IMR-90 (cell line): Measurements from ENCODE around the gene FGF4. TPM values are rescaled to one million over a fixed set of nuclear protein-coding genes. Genes with fewer than 3 reads are reported as not detected.

Experiments used
- ATAC-seq: fragments of 200-7000 bp; cut with Tn5 transposase; 2 replicates; pipeline ENCODE4 v1.9.1; 2020; ENCODE audit warnings: low read depth, mild to moderate bottlenecking, moderate library complexity
- BruUV-seq: library from RNA; stranded (reverse); fragments of 400-500 nt; replicated peaks from 2 replicates; lab custom pipeline; 2021; lab: Mats Ljungman, UMichigan
- CTCF ChIA-PET: fragments of 300-600 bp; formaldehyde crosslinking; extraction: SDS; loops from one replicate; lab custom pipeline; 2021; ENCODE audit warnings: antibody characterized with exemption; lab: Yijun Ruan, JAX
- POLR2A ChIA-PET: fragments of 300-600 bp; sonication (Branson Sonifier 250); formaldehyde crosslinking; loops from one replicate; lab custom pipeline; 2022; ENCODE audit warnings: antibody characterized with exemption; ENCODE audit not compliant: unreplicated experiment; lab: Charles Lee
- DNase-seq: peaks from one replicate; pipeline ENCODE4 v3.0.0; 2013
- H2AFZ ChIP-seq: replicated peaks from 2 replicates; pipeline ENCODE3; 2013; ENCODE audit warnings: low read length, mild to moderate bottlenecking; ENCODE audit not compliant: poor library complexity
- H2AK5ac ChIP-seq: 2 replicates; pipeline ENCODE4 v1.6.1; 2013; ENCODE audit warnings: low read depth, low read length, inconsistent platforms
- H2AK9ac ChIP-seq: replicated peaks from 2 replicates; pipeline ENCODE3; 2013; ENCODE audit warnings: mild to moderate bottlenecking, low read depth, low read length, moderate library complexity; ENCODE audit not compliant: poor library complexity
- H2BK120ac ChIP-seq: 2 replicates; pipeline ENCODE4 v1.6.1; 2013; ENCODE audit warnings: low read depth, low read length, inconsistent platforms
- H2BK15ac ChIP-seq: 3 replicates; pipeline ENCODE4 v1.6.1; 2013; ENCODE audit warnings: low read depth, low read length, inconsistent platforms
- H2BK20ac ChIP-seq: 2 replicates; pipeline ENCODE4 v1.6.1; 2013; ENCODE audit warnings: low read depth, mild to moderate bottlenecking, inconsistent platforms, low read length, moderate library complexity
- H2BK5ac ChIP-seq: 2 replicates; pipeline ENCODE4 v1.6.1; 2013; ENCODE audit warnings: mild to moderate bottlenecking, low read depth, low read length, inconsistent platforms; ENCODE audit not compliant: poor library complexity, severe bottlenecking
- H3K14ac ChIP-seq: replicated peaks from 2 replicates; pipeline ENCODE4 v1.6.1; 2013; ENCODE audit warnings: low read depth, low read length, inconsistent platforms
- H3K18ac ChIP-seq: 2 replicates; pipeline ENCODE4 v1.6.1; 2013; ENCODE audit warnings: low read depth, low read length, control low read depth
- H3K23ac ChIP-seq: 2 replicates; pipeline ENCODE4 v1.6.1; 2013; ENCODE audit warnings: low read depth, low read length, inconsistent platforms
- H3K27ac ChIP-seq: 2 replicates; pipeline ENCODE4 v1.5.1; 2013; ENCODE audit warnings: mild to moderate bottlenecking, control low read depth, low read length; ENCODE audit not compliant: insufficient read depth
- H3K27me3 ChIP-seq: 2 replicates; pipeline ENCODE4 v1.6.1; 2013; ENCODE audit warnings: low read length; ENCODE audit not compliant: control insufficient read depth, insufficient read depth
- H3K36me3 ChIP-seq: 2 replicates; pipeline ENCODE4 v1.6.1; 2013; ENCODE audit warnings: low read length, mixed read lengths; ENCODE audit not compliant: control insufficient read depth, insufficient read depth
- H3K4ac ChIP-seq: 2 replicates; pipeline ENCODE4 v1.6.1; 2013; ENCODE audit warnings: low read depth, low read length, inconsistent platforms
- H3K4me1 ChIP-seq: 2 replicates; pipeline ENCODE4 v1.6.1; 2013; ENCODE audit warnings: low read length, mixed read lengths; ENCODE audit not compliant: control insufficient read depth, insufficient read depth
- H3K4me2 ChIP-seq: 2 replicates; pipeline ENCODE4 v1.6.1; 2013; ENCODE audit warnings: low read depth, mild to moderate bottlenecking, control low read depth, low read length, moderate library complexity
- H3K4me3 ChIP-seq: 2 replicates; pipeline ENCODE4 v1.5.1; 2013; ENCODE audit warnings: low read depth, mild to moderate bottlenecking, control low read depth, low read length, moderate library complexity; ENCODE audit not compliant: insufficient read depth
- H3K56ac ChIP-seq: 2 replicates; pipeline ENCODE4 v1.6.1; 2013; ENCODE audit warnings: low read length, inconsistent platforms; ENCODE audit not compliant: insufficient read depth; ENCODE audit errors: extremely low read depth
- H3K79me1 ChIP-seq, 2 experiments: 2 replicates each; pipeline ENCODE4 v1.6.1; 2013; ENCODE audit warnings: low read length in 2 of 2, inconsistent platforms in 1 of 2, low read depth in 1 of 2
- H3K9ac ChIP-seq: 2 replicates; pipeline ENCODE4 v1.6.1; 2013; ENCODE audit warnings: low read depth, low read length, control low read depth
- H3K9me1 ChIP-seq: 2 replicates; pipeline ENCODE4 v1.6.1; 2013; ENCODE audit warnings: low read length, inconsistent platforms; ENCODE audit not compliant: insufficient read depth
- H3K9me3 ChIP-seq: 2 replicates; pipeline ENCODE4 v1.6.1; 2013; ENCODE audit warnings: low read length; ENCODE audit not compliant: control insufficient read depth, insufficient read depth
- H4K20me1 ChIP-seq: 2 replicates; pipeline ENCODE4 v1.6.1; 2013; ENCODE audit warnings: low read length, inconsistent platforms; ENCODE audit not compliant: insufficient read depth
- H4K5ac ChIP-seq: 2 replicates; pipeline ENCODE4 v1.6.1; 2013; ENCODE audit warnings: mild to moderate bottlenecking, low read depth, low read length, control low read depth
- H4K8ac ChIP-seq, 2 experiments: 2 replicates each; pipeline ENCODE4 v1.6.1; 2013; ENCODE audit warnings: low read depth in 2 of 2, low read length in 2 of 2, control low read depth in 1 of 2, inconsistent platforms in 1 of 2
- H4K91ac ChIP-seq: 2 replicates; pipeline ENCODE4 v1.6.1; 2013; ENCODE audit warnings: low read depth, low read length, inconsistent platforms; ENCODE audit not compliant: insufficient read depth
- BHLHE40 ChIP-seq: fragments of 150-350 bp; IDR thresholded peaks from 2 replicates; pipeline ENCODE4 v1.6.1; 2016; ENCODE audit warnings: mild to moderate bottlenecking, low read depth, low read length
- FOS ChIP-seq: fragments of 150-350 bp; IDR thresholded peaks from 2 replicates; pipeline ENCODE4 v1.6.1; 2016; ENCODE audit warnings: low read depth, low read length
- MAFK ChIP-seq: IDR thresholded peaks from 2 replicates; pipeline ENCODE4 v1.6.1; 2012; ENCODE audit warnings: low read depth, low read length, improper control_type of control experiment
- MAZ ChIP-seq: IDR thresholded peaks from 2 replicates; pipeline ENCODE4 v1.6.1; 2012; ENCODE audit warnings: low read depth, mild to moderate bottlenecking, low read length, improper control_type of control experiment, moderate library complexity, borderline replicate concordance
- MXI1 ChIP-seq: IDR thresholded peaks from 2 replicates; pipeline ENCODE4 v1.6.1; 2012; ENCODE audit warnings: low read depth, mild to moderate bottlenecking, low read length, moderate library complexity, borderline replicate concordance
- NFE2L2 ChIP-seq: fragments of 150-350 bp; IDR thresholded peaks from 2 replicates; pipeline ENCODE4 v1.6.1; 2016; ENCODE audit warnings: low read depth, mild to moderate bottlenecking, low read length
- POLR2A ChIP-seq: IDR thresholded peaks from 2 replicates; pipeline ENCODE4 v1.6.1; 2012; ENCODE audit warnings: mild to moderate bottlenecking, low read depth, low read length
- RAD21 ChIP-seq: IDR thresholded peaks from 2 replicates; pipeline ENCODE4 v1.6.1; 2012; ENCODE audit warnings: low read length, improper control_type of control experiment
- RFX5 ChIP-seq: IDR thresholded peaks from 2 replicates; pipeline ENCODE4 v1.8.0; 2012; ENCODE audit warnings: low read depth, mild to moderate bottlenecking, low read length, moderate library complexity
- SMC3 ChIP-seq: fragments of 150-350 bp; IDR thresholded peaks from 2 replicates; pipeline ENCODE4 v1.6.1; 2016; ENCODE audit warnings: low read depth, mild to moderate bottlenecking, antibody characterized with exemption, low read length, moderate library complexity
- WGBS, 2 experiments: methylation state at CpG; one replicate each; pipeline versions ENCODE4 v1.1.5 to v1.1.7; 2013; ENCODE audit warnings: missing lambda C conversion rate in 2 of 2; ENCODE audit not compliant: insufficient read length in 1 of 2; ENCODE audit errors: extremely low coverage in 2 of 2; 5-methylcytosine and 5-hydroxymethylcytosine counted together
- dilution Hi-C: fragments of 300-500 bp; cut with HindIII; formaldehyde crosslinking; loops from one replicate; pipeline ENCODE4 v1.14.3; 2018; ENCODE audit warnings: low sequenced_read_pairs; ENCODE audit not compliant: unreplicated experiment
- in situ Hi-C: fragments of 300-500 bp; cut with MboI; formaldehyde crosslinking; loops from 3 replicates; pipeline ENCODE4 v1.14.3; 2019; ENCODE audit warnings: low sequenced_read_pairs, inconsistent platforms, mixed read lengths
- intact Hi-C: fragments of 100-400 bp; cut with micrococcal nuclease; formaldehyde crosslinking; loops from 2 replicates; pipeline ENCODE4 v1.10.0; 2022
- polyA plus RNA-seq, 3 experiments: library from polyadenylated mRNA; depleted of rRNA; stranded (reverse); fragments of >200 nt; gene quantifications; 2 replicates each; pipeline ENCODE4 v1.2.3, GENCODE V29; 2012; ENCODE audit warnings: low replicate concordance in 1 of 3
- total RNA-seq: library from RNA; depleted of rRNA; stranded (reverse); fragments of >200 nt; gene quantifications from 2 replicates; pipeline ENCODE4 v1.2.3, GENCODE V29; 2012
- TF ChIP-seq, protein P1 (sequence below): fragments of 150-350 bp; IDR thresholded peaks from 2 replicates; pipeline ENCODE4 v1.6.1; 2017; ENCODE audit warnings: mild to moderate bottlenecking, antibody characterized with exemption, low read length, low read depth
- TF ChIP-seq, protein P2 (sequence below): fragments of 150-350 bp; IDR thresholded peaks from 2 replicates; pipeline ENCODE4 v1.6.1; 2016; ENCODE audit warnings: low read depth, mild to moderate bottlenecking, low read length, moderate library complexity, borderline replicate concordance
- TF ChIP-seq, protein P3 (sequence below): conservative IDR thresholded peaks from 2 replicates; pipeline ENCODE4 v1.5.1; 2012; ENCODE audit warnings: mild to moderate bottlenecking, low read depth, low read length, improper control_type of control experiment

FGF4 gene
- total and polyA plus RNA-seq, 2 of the 4 experiments (the other 2 are of a cell fraction) = not detected

DNA sequence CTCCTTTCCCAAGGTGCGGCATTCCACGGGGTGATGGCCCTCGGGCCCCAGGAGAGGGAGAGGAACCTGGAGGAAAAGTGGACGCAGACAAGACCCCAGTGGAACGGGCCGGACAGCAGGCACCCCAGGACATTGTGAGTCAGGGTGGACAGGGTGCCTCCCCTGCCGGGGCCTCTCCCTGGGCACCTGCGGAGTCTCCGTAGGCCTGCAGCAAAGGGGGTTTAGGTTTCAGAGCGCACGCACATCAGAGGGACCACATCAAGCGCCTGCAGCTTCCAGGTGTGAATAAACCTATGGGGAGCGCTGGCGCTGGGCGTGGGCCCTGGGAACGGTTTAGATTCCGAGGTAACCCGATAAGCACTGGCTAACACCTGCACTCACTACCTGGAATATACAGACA, 48.7 kb downstream of the FGF4 start:
- intact Hi-C loops (no loop called here), in situ Hi-C loops (no loop called here), dilution Hi-C loops (no loop called here)
- Histone ChIP-seq H2AK5ac (no peak overlapping the region), H3K23ac (no peak overlapping the region), H2BK5ac (no peak overlapping the region), H2AK9ac (no peak overlapping the region), H2BK120ac (no peak overlapping the region), H3K4me2 (no peak overlapping the region), H3K14ac (no peak overlapping the region), H3K18ac (no peak overlapping the region), H4K20me1 (no peaks in the 10 kb centered on the region), H4K8ac (no peak overlapping the region), H4K5ac (no peak overlapping the region), H3K36me3 (no peaks in the 10 kb centered on the region), H3K27ac (no peak overlapping the region), H4K91ac (no peak overlapping the region), H3K9ac (no peak overlapping the region), H2BK20ac (no peak overlapping the region), H2AFZ (peak overlapping the region; percentile 51), H3K4me1 (no peaks in the 10 kb centered on the region; the same call in 1 of the 2 replicates), H3K9me1 (no peaks in the 10 kb centered on the region; the same call in 1 of the 2 replicates), H3K79me1 (no peaks in the 10 kb centered on the region), H3K4me3 (no peak overlapping the region), H3K4ac (no peak overlapping the region), H3K27me3 (peaks cover 68% of the 10 kb centered on the region), H3K9me3 (no peaks in the 10 kb centered on the region), H2BK15ac (no peak overlapping the region), H3K56ac (no peak overlapping the region)
- 67% methylated on average over 11 of the region's 18 CpGs; no CpG with 5 or more reads in 1 of the 2 experiments for WGBS, 2 experiments
- TF ChIP-seq MXI1 (no peak), SMC3 (no peak), POLR2A (no peak), FOS (no peak), BHLHE40 (no peak), NFE2L2 (no peak), RFX5 (no peak), RAD21 (no peak), MAZ (no peak), MAFK (no peak)
- TF ChIP-seq, protein P1, sequence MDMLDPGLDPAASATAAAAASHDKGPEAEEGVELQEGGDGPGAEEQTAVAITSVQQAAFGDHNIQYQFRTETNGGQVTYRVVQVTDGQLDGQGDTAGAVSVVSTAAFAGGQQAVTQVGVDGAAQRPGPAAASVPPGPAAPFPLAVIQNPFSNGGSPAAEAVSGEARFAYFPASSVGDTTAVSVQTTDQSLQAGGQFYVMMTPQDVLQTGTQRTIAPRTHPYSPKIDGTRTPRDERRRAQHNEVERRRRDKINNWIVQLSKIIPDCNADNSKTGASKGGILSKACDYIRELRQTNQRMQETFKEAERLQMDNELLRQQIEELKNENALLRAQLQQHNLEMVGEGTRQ = no peak
- TF ChIP-seq, protein P2, sequence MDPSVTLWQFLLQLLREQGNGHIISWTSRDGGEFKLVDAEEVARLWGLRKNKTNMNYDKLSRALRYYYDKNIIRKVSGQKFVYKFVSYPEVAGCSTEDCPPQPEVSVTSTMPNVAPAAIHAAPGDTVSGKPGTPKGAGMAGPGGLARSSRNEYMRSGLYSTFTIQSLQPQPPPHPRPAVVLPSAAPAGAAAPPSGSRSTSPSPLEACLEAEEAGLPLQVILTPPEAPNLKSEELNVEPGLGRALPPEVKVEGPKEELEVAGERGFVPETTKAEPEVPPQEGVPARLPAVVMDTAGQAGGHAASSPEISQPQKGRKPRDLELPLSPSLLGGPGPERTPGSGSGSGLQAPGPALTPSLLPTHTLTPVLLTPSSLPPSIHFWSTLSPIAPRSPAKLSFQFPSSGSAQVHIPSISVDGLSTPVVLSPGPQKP = no peak
- TF ChIP-seq, protein P3, sequence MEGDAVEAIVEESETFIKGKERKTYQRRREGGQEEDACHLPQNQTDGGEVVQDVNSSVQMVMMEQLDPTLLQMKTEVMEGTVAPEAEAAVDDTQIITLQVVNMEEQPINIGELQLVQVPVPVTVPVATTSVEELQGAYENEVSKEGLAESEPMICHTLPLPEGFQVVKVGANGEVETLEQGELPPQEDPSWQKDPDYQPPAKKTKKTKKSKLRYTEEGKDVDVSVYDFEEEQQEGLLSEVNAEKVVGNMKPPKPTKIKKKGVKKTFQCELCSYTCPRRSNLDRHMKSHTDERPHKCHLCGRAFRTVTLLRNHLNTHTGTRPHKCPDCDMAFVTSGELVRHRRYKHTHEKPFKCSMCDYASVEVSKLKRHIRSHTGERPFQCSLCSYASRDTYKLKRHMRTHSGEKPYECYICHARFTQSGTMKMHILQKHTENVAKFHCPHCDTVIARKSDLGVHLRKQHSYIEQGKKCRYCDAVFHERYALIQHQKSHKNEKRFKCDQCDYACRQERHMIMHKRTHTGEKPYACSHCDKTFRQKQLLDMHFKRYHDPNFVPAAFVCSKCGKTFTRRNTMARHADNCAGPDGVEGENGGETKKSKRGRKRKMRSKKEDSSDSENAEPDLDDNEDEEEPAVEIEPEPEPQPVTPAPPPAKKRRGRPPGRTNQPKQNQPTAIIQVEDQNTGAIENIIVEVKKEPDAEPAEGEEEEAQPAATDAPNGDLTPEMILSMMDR = no peak
- DNase-seq = no peak
- BruUV-seq = no TSS peak
- CTCF ChIA-PET = no interaction called here
- no peak for ATAC-seq
- POLR2A ChIA-PET = interaction anchor here (0.6 kb wide), 1 partner anchor 29 kb away, joined by 7 read pairs; no protein-coding TSS in a partner anchor
